GM12878 (cell line): Measurements from ENCODE around the gene TRIM37. TPM values are rescaled to one million over a fixed set of nuclear protein-coding genes. Genes with fewer than 3 reads are reported as not detected.

Experiments used
- BRCA1 ChIP-seq: IDR thresholded peaks from 2 replicates; pipeline ENCODE4 v1.6.1; 2011; ENCODE audit warnings: low read depth, low read length, improper control_type of control experiment
- CREM ChIP-seq: IDR thresholded peaks from 2 replicates; pipeline ENCODE4 v1.6.1; 2014; ENCODE audit warnings: antibody characterized with exemption, low read depth
- EP300 ChIP-seq, 2 experiments: fragments of 150-350 bp in 1 of 2; IDR thresholded peaks; 2 replicates each; pipeline ENCODE4 v1.6.1; 2011 to 2012; ENCODE audit warnings: low read depth in 2 of 2, low read length in 2 of 2, borderline replicate concordance in 1 of 2, improper control_type of control experiment in 1 of 2, inconsistent platforms in 1 of 2; ENCODE audit not compliant: control insufficient read depth in 1 of 2
- HDAC2 ChIP-seq: fragments of 200-600 bp; sonication (generic); IDR thresholded peaks from 2 replicates; pipeline ENCODE4 v1.6.1; 2017
- HDAC6 ChIP-seq: fragments of 200-600 bp; sonication (generic); IDR thresholded peaks from one replicate; pipeline ENCODE4 v1.8.0; 2017; ENCODE audit warnings: antibody characterized with exemption; ENCODE audit not compliant: unreplicated experiment
- HDGF ChIP-seq: fragments of 450-650 bp; IDR thresholded peaks from 2 replicates; pipeline ENCODE4 v1.6.1; 2016; ENCODE audit warnings: antibody characterized with exemption
- IRF3 ChIP-seq: fragments of 450-650 bp; IDR thresholded peaks from 2 replicates; pipeline ENCODE4 v1.6.1; 2014; ENCODE audit warnings: mild to moderate bottlenecking
- IRF4 ChIP-seq: IDR thresholded peaks from 2 replicates; pipeline ENCODE4 v1.6.1; 2011; ENCODE audit warnings: low read depth, low read length
- MAX ChIP-seq: IDR thresholded peaks from 2 replicates; pipeline ENCODE4 v1.6.1; 2012; ENCODE audit warnings: low read depth, low read length, improper control_type of control experiment
- NBN ChIP-seq: fragments of 450-650 bp; IDR thresholded peaks from 2 replicates; pipeline ENCODE4 v1.6.1; 2016
- NFYA ChIP-seq: IDR thresholded peaks from 2 replicates; pipeline ENCODE4 v1.6.1; 2011; ENCODE audit warnings: low read depth, mild to moderate bottlenecking, low read length, improper control_type of control experiment, borderline replicate concordance
- PBX3 ChIP-seq: IDR thresholded peaks from 2 replicates; pipeline ENCODE4 v1.6.1; 2011; ENCODE audit warnings: mild to moderate bottlenecking, low read depth, low read length, moderate library complexity; ENCODE audit not compliant: insufficient replicate concordance
- POU2F2 ChIP-seq: IDR thresholded peaks from 3 replicates; pipeline ENCODE4 v1.6.1; 2011; ENCODE audit warnings: low read depth, mild to moderate bottlenecking, low read length, borderline replicate concordance
- SMAD1 ChIP-seq: fragments of 450-650 bp; IDR thresholded peaks from 2 replicates; pipeline ENCODE4 v1.6.1; 2018; ENCODE audit warnings: mild to moderate bottlenecking, low read depth; ENCODE audit not compliant: partially characterized antibody
- SMARCA5 ChIP-seq: fragments of 450-650 bp; IDR thresholded peaks from 2 replicates; pipeline ENCODE4 v1.6.1; 2017; ENCODE audit warnings: mild to moderate bottlenecking
- SMC3 ChIP-seq: IDR thresholded peaks from 2 replicates; pipeline ENCODE4 v1.6.1; 2011; ENCODE audit warnings: low read length, improper control_type of control experiment, borderline replicate concordance
- STAT1 ChIP-seq: fragments of 450-650 bp; conservative IDR thresholded peaks from 2 replicates; pipeline ENCODE4 v1.6.1; 2014; ENCODE audit warnings: antibody characterized with exemption, mild to moderate bottlenecking
- SUZ12 ChIP-seq: fragments of 200-600 bp; sonication (generic); IDR thresholded peaks from one replicate; pipeline ENCODE4 v1.6.1; 2018; ENCODE audit warnings: antibody characterized with exemption, mild to moderate bottlenecking; ENCODE audit not compliant: unreplicated experiment
- TCF12 ChIP-seq: IDR thresholded peaks from 2 replicates; pipeline ENCODE4 v1.6.1; 2011; ENCODE audit warnings: low read depth, mild to moderate bottlenecking, low read length
- ZNF217 ChIP-seq: fragments of 450-650 bp; IDR thresholded peaks from 2 replicates; pipeline ENCODE4 v1.6.1; 2017; ENCODE audit warnings: antibody characterized with exemption, mild to moderate bottlenecking
- ZNF24 ChIP-seq: fragments of 450-650 bp; IDR thresholded peaks from 2 replicates; pipeline ENCODE4 v1.6.1; 2017; ENCODE audit warnings: antibody characterized with exemption, mild to moderate bottlenecking
- polyA plus RNA-seq, 11 experiments: library from polyadenylated mRNA; depleted of rRNA in 4 of 11; unstranded in 6 of 11; stranded (reverse) in 5 of 11; fragments of >200 nt; fragmentation: Nextera tagmentation in 4 of 11; fragmentation: Illumina TruSeq in 1 of 11; extraction: Ambion mirVana in 4 of 11; extraction: Trizol in 1 of 11; gene quantifications; 1 replicate in 1 of 11; 2 replicates in 10 of 11; pipeline versions ENCODE4 v1.2.1 to v1.2.3, GENCODE V29; 2011 to 2016; ENCODE audit warnings: inconsistent platforms in 2 of 11, missing spikeins in 2 of 11, low read depth in 1 of 11
- total RNA-seq, 4 experiments: library from RNA; depleted of rRNA in 3 of 4; stranded (reverse); fragments of >200 nt in 3 of 4; fragmentation: Illumina TruSeq in 1 of 4; extraction: Trizol in 1 of 4; gene quantifications; 2 replicates each; pipeline versions ENCODE4 v1.2.1 to v1.2.3, GENCODE V29; 2013 to 2021
- TF ChIP-seq, protein P1 (sequence below): IDR thresholded peaks from 2 replicates; pipeline ENCODE4 v1.6.1; 2011; ENCODE audit warnings: borderline replicate concordance, low read depth, mild to moderate bottlenecking, moderate library complexity, mixed read lengths, low read length; ENCODE audit not compliant: insufficient read depth; ENCODE audit errors: extremely low read length
- TF ChIP-seq, protein P2 (sequence below): IDR thresholded peaks from 2 replicates; pipeline ENCODE4 v1.6.1; 2012; ENCODE audit warnings: low read depth, low read length, improper control_type of control experiment
- TF ChIP-seq, protein P3 (sequence below): fragments of 450-650 bp; IDR thresholded peaks from 2 replicates; pipeline ENCODE4 v1.6.1; 2018; ENCODE audit warnings: mild to moderate bottlenecking, low read depth, moderate library complexity; ENCODE audit not compliant: partially characterized antibody

The TRIM37 gene
- total and polyA plus RNA-seq, 10 of the 15 experiments (the other 5 are each of a cell fraction or from before 2014, with no cell fraction given): 4.8 to 20.6 (median 18.1) TPM

GRCh38 chr17:59155439-59156177 lies 48.9 kb upstream of the TRIM37 start, which contains the start of gene PRR11 (continued):
- TF ChIP-seq POU2F2: 0 out of 3 replicates have a peak, but pooled peaks have one; percentile 2
- TF ChIP-seq SMAD1: no peak
- peak; percentile 76 for TF ChIP-seq CREM
- no peak for TF ChIP-seq STAT1
- no peak for TF ChIP-seq NBN
- TF ChIP-seq IRF4: no peak
- TF ChIP-seq HDAC6: no peak
- TF ChIP-seq HDAC2: no peak
- TF ChIP-seq SMARCA5: no peak
- TF ChIP-seq, protein P1, sequence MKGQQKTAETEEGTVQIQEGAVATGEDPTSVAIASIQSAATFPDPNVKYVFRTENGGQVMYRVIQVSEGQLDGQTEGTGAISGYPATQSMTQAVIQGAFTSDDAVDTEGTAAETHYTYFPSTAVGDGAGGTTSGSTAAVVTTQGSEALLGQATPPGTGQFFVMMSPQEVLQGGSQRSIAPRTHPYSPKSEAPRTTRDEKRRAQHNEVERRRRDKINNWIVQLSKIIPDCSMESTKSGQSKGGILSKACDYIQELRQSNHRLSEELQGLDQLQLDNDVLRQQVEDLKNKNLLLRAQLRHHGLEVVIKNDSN: no peak
- TF ChIP-seq SUZ12: no peak
- TF ChIP-seq, protein P2, sequence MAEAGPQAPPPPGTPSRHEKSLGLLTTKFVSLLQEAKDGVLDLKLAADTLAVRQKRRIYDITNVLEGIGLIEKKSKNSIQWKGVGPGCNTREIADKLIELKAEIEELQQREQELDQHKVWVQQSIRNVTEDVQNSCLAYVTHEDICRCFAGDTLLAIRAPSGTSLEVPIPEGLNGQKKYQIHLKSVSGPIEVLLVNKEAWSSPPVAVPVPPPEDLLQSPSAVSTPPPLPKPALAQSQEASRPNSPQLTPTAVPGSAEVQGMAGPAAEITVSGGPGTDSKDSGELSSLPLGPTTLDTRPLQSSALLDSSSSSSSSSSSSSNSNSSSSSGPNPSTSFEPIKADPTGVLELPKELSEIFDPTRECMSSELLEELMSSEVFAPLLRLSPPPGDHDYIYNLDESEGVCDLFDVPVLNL: peak; percentile 98
- TF ChIP-seq PBX3: no peak
- TF ChIP-seq SMC3: no peak
- TF ChIP-seq ZNF24: no peak
- no peak for TF ChIP-seq TCF12
- peak in 1 of 2 experiments; percentile 28; a peak in 1 of 4 replicates for TF ChIP-seq EP300 (IDR thresholded peaks at IDR 0.05; ENCODE audit: borderline replicate concordance in 1 of 2, control insufficient read depth in 1 of 2, low read depth in 2 of 2, low read length in 2 of 2)
- no peak for TF ChIP-seq ZNF217
- TF ChIP-seq HDGF: peak; percentile 37; the same call in 1 of the 2 replicates
- TF ChIP-seq, protein P3, sequence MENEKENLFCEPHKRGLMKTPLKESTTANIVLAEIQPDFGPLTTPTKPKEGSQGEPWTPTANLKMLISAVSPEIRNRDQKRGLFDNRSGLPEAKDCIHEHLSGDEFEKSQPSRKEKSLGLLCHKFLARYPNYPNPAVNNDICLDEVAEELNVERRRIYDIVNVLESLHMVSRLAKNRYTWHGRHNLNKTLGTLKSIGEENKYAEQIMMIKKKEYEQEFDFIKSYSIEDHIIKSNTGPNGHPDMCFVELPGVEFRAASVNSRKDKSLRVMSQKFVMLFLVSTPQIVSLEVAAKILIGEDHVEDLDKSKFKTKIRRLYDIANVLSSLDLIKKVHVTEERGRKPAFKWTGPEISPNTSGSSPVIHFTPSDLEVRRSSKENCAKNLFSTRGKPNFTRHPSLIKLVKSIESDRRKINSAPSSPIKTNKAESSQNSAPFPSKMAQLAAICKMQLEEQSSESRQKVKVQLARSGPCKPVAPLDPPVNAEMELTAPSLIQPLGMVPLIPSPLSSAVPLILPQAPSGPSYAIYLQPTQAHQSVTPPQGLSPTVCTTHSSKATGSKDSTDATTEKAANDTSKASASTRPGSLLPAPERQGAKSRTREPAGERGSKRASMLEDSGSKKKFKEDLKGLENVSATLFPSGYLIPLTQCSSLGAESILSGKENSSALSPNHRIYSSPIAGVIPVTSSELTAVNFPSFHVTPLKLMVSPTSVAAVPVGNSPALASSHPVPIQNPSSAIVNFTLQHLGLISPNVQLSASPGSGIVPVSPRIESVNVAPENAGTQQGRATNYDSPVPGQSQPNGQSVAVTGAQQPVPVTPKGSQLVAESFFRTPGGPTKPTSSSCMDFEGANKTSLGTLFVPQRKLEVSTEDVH: peak; percentile 37
- peak; percentile 77 for TF ChIP-seq MAX
- no peak for TF ChIP-seq NFYA
- TF ChIP-seq IRF3: peak; percentile 10; the same call in 1 of the 2 replicates
- no peak for TF ChIP-seq BRCA1
